Gastroesophageal sphincter (tissue), 4 donors: ENCODE measurements around the gene SEMA3C. TPM values are rescaled to one million over a fixed set of nuclear protein-coding genes. Genes with fewer than 3 reads are reported as not detected.

Experiments used
- ATAC-seq: fragments of 150-250 bp; one replicate; pipeline ENCODE4 v1.9.1; 2016; ENCODE audit warnings: mild to moderate bottlenecking, moderate library complexity
- H3K27ac ChIP-seq, 4 donors: fragments of 200-600 bp; sonication (generic) in 3 of 4; 1 replicate in 3 of 4; 2 replicates in 1 of 4; pipeline ENCODE4 v1.5.1; 2016 to 2019
- H3K27me3 ChIP-seq: fragments of 200-600 bp; sonication (generic); one replicate; pipeline ENCODE4 v1.5.1; 2019
- H3K36me3 ChIP-seq, 2 donors: fragments of 200-600 bp; sonication (generic); one replicate each; pipeline ENCODE4 v1.5.1; 2019; ENCODE audit warnings: control low read depth in 1 of 2
- H3K4me1 ChIP-seq, 3 donors: fragments of 200-600 bp; sonication (generic); 1 replicate in 2 of 3; 2 replicates in 1 of 3; pipeline ENCODE4 v1.5.1; 2016 to 2019; ENCODE audit warnings: control low read depth in 2 of 3
- H3K4me3 ChIP-seq, 2 donors: fragments of 200-600 bp; sonication (generic); one replicate each; pipeline ENCODE4 v1.5.1; 2019; ENCODE audit warnings: mild to moderate bottlenecking in 1 of 2, moderate library complexity in 1 of 2
- H3K9me3 ChIP-seq, 3 donors: fragments of 200-600 bp; sonication (generic); one replicate each; pipeline ENCODE4 v1.5.1; 2017 to 2019; ENCODE audit warnings: control low read depth in 2 of 3
- CTCF ChIP-seq, 4 experiments: fragments of 200-600 bp in 2 of 4; fragments of 450-650 bp in 2 of 4; sonication (generic) in 1 of 4; IDR thresholded peaks; one replicate each; pipeline ENCODE4 v1.5.1; 2017 to 2019; ENCODE audit warnings: antibody characterized with exemption in 4 of 4, mild to moderate bottlenecking in 2 of 4, moderate library complexity in 2 of 4
- EP300 ChIP-seq: sonication (generic); formaldehyde crosslinking; IDR thresholded peaks from one replicate; pipeline ENCODE4 v1.6.1; 2017; ENCODE audit warnings: antibody characterized with exemption, mild to moderate bottlenecking
- POLR2A ChIP-seq, 2 donors: fragments of 450-650 bp; IDR thresholded peaks; one replicate each; pipeline ENCODE4 v1.6.1; 2017; ENCODE audit warnings: antibody characterized with exemption in 2 of 2, mild to moderate bottlenecking in 2 of 2, moderate library complexity in 1 of 2
- POLR2AphosphoS5 ChIP-seq: sonication (generic); formaldehyde crosslinking; IDR thresholded peaks from one replicate; pipeline ENCODE4 v1.6.1; 2017; ENCODE audit warnings: antibody characterized with exemption
- WGBS, 2 donors: methylation state at CpG; one replicate each; pipeline ENCODE4 v1.1.5; 2018; ENCODE audit warnings: low coverage in 1 of 2; 5-methylcytosine and 5-hydroxymethylcytosine counted together
- total RNA-seq, 4 donors: library from RNA; depleted of rRNA; stranded (reverse); fragments of >200 nt; gene quantifications; one replicate each; pipeline ENCODE4 v1.1.0, GENCODE V29; 2016

The SEMA3C gene
- total RNA-seq, 4 donors from 2014 or later, result 115 to 189 (median 160) TPM

- ATAC-seq, result no peak
- WGBS, 2 donors, result 7 to 11% methylated on average over 1 of the region's 1 CpG
- Histone ChIP-seq H3K4me3 (no peak overlapping the region), H3K36me3 (peaks cover 0 to 7% of the 10 kb centered on the region in 2 donors), H3K9me3 (no peaks in the 10 kb centered on the region), H3K27me3 (no peaks in the 10 kb centered on the region), H3K4me1 (peaks cover 6 to 57% (median 11%) of the 10 kb centered on the region in 3 donors), H3K27ac (no peak overlapping the region)
- TF ChIP-seq CTCF (IDR thresholded peaks at IDR 0.05) (no peak), POLR2AphosphoS5 (no peak), EP300 (no peak), POLR2A (IDR thresholded peaks at IDR 0.05) (no peak)
These were observed 151.2 kb downstream of the SEMA3C start for GRCh38 chr7:80767654-80768053.

DNA sequence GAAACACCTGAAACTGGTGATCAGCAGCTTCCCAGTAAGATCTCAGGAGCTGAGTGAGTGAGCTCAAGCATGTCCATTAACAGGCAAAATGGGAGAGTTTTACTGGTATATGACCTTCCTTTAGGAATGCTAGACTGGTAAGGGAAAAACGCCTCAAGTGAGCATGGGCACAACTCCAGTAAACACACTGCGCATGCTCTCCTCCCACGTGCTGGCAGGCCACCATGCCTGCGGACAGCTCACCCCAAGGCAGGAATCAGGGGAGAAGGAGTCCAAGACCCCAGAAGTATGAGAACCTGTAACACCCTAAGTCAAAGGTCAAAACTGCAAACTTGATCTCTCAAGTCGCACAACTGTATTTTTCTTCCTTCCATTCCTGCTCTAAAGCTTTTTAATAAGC, 152.1 kb downstream of the SEMA3C start:
- 41 to 48% methylated on average over 5 of the region's 5 CpGs for WGBS, 2 donors
- H3K27me3 ChIP-seq, result no peaks in the 10 kb centered on the region
- no peak overlapping the region for H3K4me3 ChIP-seq
- H3K9me3 ChIP-seq, result no peaks in the 10 kb centered on the region
- H3K27ac ChIP-seq, result peak overlapping the region in 1 of 4 donors; percentile 15
- peaks cover 4 to 48% (median 8%) of the 10 kb centered on the region in 3 donors for H3K4me1 ChIP-seq
- peaks cover 0 to 7% of the 10 kb centered on the region in 2 donors for H3K36me3 ChIP-seq
- ATAC-seq, result no peak
- TF ChIP-seq EP300 (no peak), CTCF (IDR thresholded peaks at IDR 0.05) (no peak), POLR2AphosphoS5 (no peak), POLR2A (IDR thresholded peaks at IDR 0.05) (no peak)

GRCh38 chr7:80764132-80764531, 154.7 kb downstream of the SEMA3C start:
- Histone ChIP-seq H3K36me3 (peaks cover 0 to 7% of the 10 kb centered on the region in 2 donors), H3K4me1 (peaks cover 0 to 43% (median 2%) of the 10 kb centered on the region in 3 donors), H3K27me3 (no peaks in the 10 kb centered on the region), H3K9me3 (no peaks in the 10 kb centered on the region), H3K4me3 (no peak overlapping the region), H3K27ac (peak overlapping the region in 1 of 4 donors; percentile 19)
- no peak for TF ChIP-seq POLR2AphosphoS5
- TF ChIP-seq CTCF (IDR thresholded peaks at IDR 0.05), result no peak
- TF ChIP-seq POLR2A (IDR thresholded peaks at IDR 0.05), result no peak
- TF ChIP-seq EP300, result no peak
- no peak for ATAC-seq
- 78 to 81% methylated on average over 1 to 2 of the region's 2 CpGs for WGBS, 2 donors

GRCh38 chr7:80763704-80764103, 155.1 kb downstream of the SEMA3C start:
- ATAC-seq, result no peak
- peak overlapping the region in 1 of 4 donors; percentile 19 for H3K27ac ChIP-seq
- H3K36me3 ChIP-seq, result peaks cover 0 to 7% of the 10 kb centered on the region in 2 donors
- peaks cover 0 to 43% (median 2%) of the 10 kb centered on the region in 3 donors for H3K4me1 ChIP-seq
- WGBS, 2 donors, result 76 to 93% methylated on average over 4 of the region's 4 CpGs
- TF ChIP-seq EP300 (no peak), POLR2AphosphoS5 (no peak), CTCF (IDR thresholded peaks at IDR 0.05) (no peak)
- no peak overlapping the region for H3K4me3 ChIP-seq
- no peaks in the 10 kb centered on the region for H3K9me3 ChIP-seq
- no peaks in the 10 kb centered on the region for H3K27me3 ChIP-seq

DNA sequence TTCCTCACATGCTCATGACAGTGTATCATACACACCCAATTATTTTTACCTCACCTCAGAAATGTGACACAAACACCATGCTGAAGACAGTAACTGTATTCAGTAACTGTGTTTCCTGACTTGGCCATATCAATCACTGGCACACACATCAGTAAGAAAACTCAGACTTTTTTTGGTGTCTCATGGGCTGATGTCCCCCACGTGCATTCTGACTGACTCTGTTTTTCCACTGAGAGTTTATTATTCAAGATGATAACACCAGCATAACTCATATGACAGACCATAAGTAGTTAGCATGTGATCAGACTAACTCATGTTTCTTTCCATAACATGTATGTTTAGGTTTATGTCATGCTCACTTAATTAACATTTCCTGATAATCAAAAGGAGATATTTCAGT, 155.6 kb downstream of the SEMA3C start:
- Histone ChIP-seq H3K4me3 (no peak overlapping the region), H3K27ac (peak overlapping the region in 2 of 4 donors; percentile 19 to 28), H3K36me3 (peaks cover 0 to 8% of the 10 kb centered on the region in 2 donors), H3K9me3 (no peaks in the 10 kb centered on the region), H3K4me1 (peaks cover 0 to 43% (median 2%) of the 10 kb centered on the region in 3 donors), H3K27me3 (no peaks in the 10 kb centered on the region)
- WGBS, 2 donors, result 0% methylated on average over 1 of the region's 1 CpG
- no peak for ATAC-seq
- TF ChIP-seq EP300, result no peak
- TF ChIP-seq POLR2A (IDR thresholded peaks at IDR 0.05), result no peak
- no peak for TF ChIP-seq POLR2AphosphoS5
- TF ChIP-seq CTCF (IDR thresholded peaks at IDR 0.05), result no peak
